Measurements from ENCODE around the gene SLC4A4.
"Not testable (repeated sequence)": the region's sequence is repeated elsewhere in the genome, so short reads cannot be mapped to it uniquely, and the experiment has no call there.

SLC4A4 gene

GRCh38 chr4:71360844-71361243 is 22.0 kb downstream of the SLC4A4 start:
- no peak for DNase-seq

GRCh38 chr4:71361476-71361875 is 22.7 kb downstream of the SLC4A4 start:
- DNase-seq, result no peak

GRCh38 chr4:71366766-71367165 is 27.9 kb downstream of the SLC4A4 start:
- DNase-seq, result no peak

- DNase-seq, result no peak
Measured at GRCh38 chr4:71367546-71367945, 28.7 kb downstream of the SLC4A4 start.

- DNase-seq, result no peak
Measured at GRCh38 chr4:71368906-71369305, 30.1 kb downstream of the SLC4A4 start.

- DNase-seq, result no peak
Measured at GRCh38 chr4:71369536-71369935, 30.7 kb downstream of the SLC4A4 start.

- no peak for DNase-seq
Measured at GRCh38 chr4:71375494-71375893, 36.7 kb downstream of the SLC4A4 start.

- DNase-seq, result no peak
Measured at GRCh38 chr4:71377561-71377960, 38.7 kb downstream of the SLC4A4 start.

- DNase-seq, result no peak
Measured at GRCh38 chr4:71379126-71379525, 40.3 kb downstream of the SLC4A4 start.

- DNase-seq, result no peak
Measured at GRCh38 chr4:71380788-71381187, 42.0 kb downstream of the SLC4A4 start.

- no peak for DNase-seq
Measured at GRCh38 chr4:71382125-71382899, 43.5 kb downstream of the SLC4A4 start.

- no peak for DNase-seq
Measured at GRCh38 chr4:71382900-71383560, 44.2 kb downstream of the SLC4A4 start.

- DNase-seq, result no peak
Measured at GRCh38 chr4:71383984-71384383, 45.2 kb downstream of the SLC4A4 start.

- no peak for DNase-seq
Measured at GRCh38 chr4:71389149-71389827, 50.5 kb downstream of the SLC4A4 start.

GRCh38 chr4:71392109-71392508 is 53.3 kb downstream of the SLC4A4 start:
- DNase-seq, result no peak

- DNase-seq, result no peak
Measured at GRCh38 chr4:71396382-71396781, 57.6 kb downstream of the SLC4A4 start.

- DNase-seq, result no peak
Measured at GRCh38 chr4:71400810-71401209, 62.0 kb downstream of the SLC4A4 start.

- DNase-seq, result no peak
Measured at GRCh38 chr4:71402616-71403015, 63.8 kb downstream of the SLC4A4 start.

- no peak for DNase-seq
Measured at GRCh38 chr4:71404049-71404448, 65.2 kb downstream of the SLC4A4 start.

- DNase-seq, result no peak
Measured at GRCh38 chr4:71405791-71406190, 67.0 kb downstream of the SLC4A4 start.

- DNase-seq, result no peak
Measured at GRCh38 chr4:71406459-71406963, 67.7 kb downstream of the SLC4A4 start.

GRCh38 chr4:71408961-71409360 is 70.1 kb downstream of the SLC4A4 start:
- DNase-seq, result not testable (repeated sequence)

GRCh38 chr4:71411981-71412380 is 73.2 kb downstream of the SLC4A4 start:
- DNase-seq, result no peak

GRCh38 chr4:71415491-71415890 is 76.7 kb downstream of the SLC4A4 start:
- DNase-seq, result no peak

Measured in activated naive CD4-positive, alpha-beta T cell treated with Interleukin-2 at 50 U/mL for 16 hours (primary cell).